BE2C (cell line): ENCODE data around the gene FBLIM1.

Source experiments
- DNase-seq: peaks from one replicate; pipeline ENCODE4 v3.0.0-alpha.2; 2020
- H3K27me3 ChIP-seq: fragments of 250-450 bp; sonication (Bioruptor Pico); 2 replicates; pipeline ENCODE4 v1.5.1; 2020; ENCODE audit warnings: mild to moderate bottlenecking
- H3K36me3 ChIP-seq: fragments of 250-450 bp; sonication (Bioruptor Pico); 2 replicates; pipeline ENCODE4 v1.5.1; 2020; ENCODE audit warnings: mild to moderate bottlenecking
- H3K4me1 ChIP-seq: fragments of 250-450 bp; sonication (Bioruptor Pico); 2 replicates; pipeline ENCODE4 v1.5.1; 2020
- H3K4me3 ChIP-seq: 2 replicates; pipeline ENCODE4 v1.5.1; 2011; ENCODE audit warnings: low read depth, low read length
- H3K9me3 ChIP-seq: fragments of 250-450 bp; sonication (Bioruptor Pico); 2 replicates; pipeline ENCODE4 v1.5.1; 2020
- CTCF ChIP-seq: IDR thresholded peaks from 2 replicates; pipeline ENCODE4 v1.5.1; 2012; ENCODE audit warnings: mild to moderate bottlenecking, low read depth, low read length

Gene FBLIM1

GRCh38 chr1:15740924-15741850 lies 17.4 kb upstream of the FBLIM1 start:
- Histone ChIP-seq H3K4me1 (no peaks in the 10 kb centered on the region), H3K9me3 (no peaks in the 10 kb centered on the region), H3K36me3 (no peaks in the 10 kb centered on the region), H3K4me3 (no peak overlapping the region), H3K27me3 (no peaks in the 10 kb centered on the region)
- DNase-seq: peak; percentile 70
- peak; percentile 64 for TF ChIP-seq CTCF

GRCh38 chr1:15742339-15742801 lies 16.2 kb upstream of the FBLIM1 start, which contains the start of gene TMEM82:
TMEM82 (plus strand) TSS chr1:15742499; CDS start chr1:15742560, 61 bp downstream.
- Histone ChIP-seq H3K4me3 (no peak within 1 kb of the TSS), H3K27me3 (no peaks in the 10 kb centered on the region), H3K4me1 (no peaks in the 10 kb centered on the region), H3K36me3 (no peaks in the 10 kb centered on the region), H3K9me3 (no peaks in the 10 kb centered on the region)
- TF ChIP-seq CTCF: no peak
- no peak for DNase-seq

- TF ChIP-seq CTCF: no peak
- DNase-seq: no peak
- H3K4me1 ChIP-seq: no peaks in the 10 kb centered on the region
- no peaks in the 10 kb centered on the region for H3K9me3 ChIP-seq
- H3K36me3 ChIP-seq: no peaks in the 10 kb centered on the region
- H3K4me3 ChIP-seq: no peak overlapping the region
- H3K27me3 ChIP-seq: no peaks in the 10 kb centered on the region
Observed at GRCh38 chr1:15744122-15744679, 14.4 kb upstream of the FBLIM1 start.

- Histone ChIP-seq H3K27me3 (no peaks in the 10 kb centered on the region), H3K4me3 (no peak overlapping the region), H3K4me1 (no peaks in the 10 kb centered on the region), H3K36me3 (no peaks in the 10 kb centered on the region), H3K9me3 (no peaks in the 10 kb centered on the region)
- no peak for TF ChIP-seq CTCF
- no peak for DNase-seq
Observed at GRCh38 chr1:15747378-15747777, 11.2 kb upstream of the FBLIM1 start.

GRCh38 chr1:15748264-15748663 lies 10.3 kb upstream of the FBLIM1 start:
- H3K4me3 ChIP-seq: no peak overlapping the region
- no peaks in the 10 kb centered on the region for H3K4me1 ChIP-seq
- TF ChIP-seq CTCF: no peak

More at GRCh38 chr1:15748264-15748663, 10.3 kb upstream of the FBLIM1 start:
- DNase-seq: no peak
- Histone ChIP-seq H3K36me3 (no peaks in the 10 kb centered on the region), H3K9me3 (no peaks in the 10 kb centered on the region), H3K27me3 (no peaks in the 10 kb centered on the region)
